Colonic mucosa (tissue), 4 donors: ENCODE data around the gene FREY1. TPM values are rescaled to one million over a fixed set of nuclear protein-coding genes. Genes with fewer than 3 reads are reported as not detected.

ENCODE experiments used
- DNase-seq: peaks from one replicate; pipeline ENCODE4 v3.0.0-alpha.2; 2020
- H3K27ac ChIP-seq: fragments of 200-600 bp; one replicate; pipeline ENCODE4 v1.8.0; 2021
- H3K27me3 ChIP-seq: fragments of 200-600 bp; one replicate; pipeline ENCODE4 v1.8.0; 2021
- H3K36me3 ChIP-seq: fragments of 200-600 bp; one replicate; pipeline ENCODE4 v1.8.0; 2021
- H3K4me1 ChIP-seq: fragments of 200-600 bp; one replicate; pipeline ENCODE4 v1.8.0; 2021; ENCODE audit warnings: mild to moderate bottlenecking
- H3K4me3 ChIP-seq: fragments of 200-600 bp; one replicate; pipeline ENCODE4 v1.8.0; 2021
- H3K9ac ChIP-seq, 2 donors: one replicate each; pipeline ENCODE4 v1.7.0; 2013; ENCODE audit warnings: control low read depth in 2 of 2, low read depth in 2 of 2, low read length in 2 of 2
- H3K9me3 ChIP-seq: fragments of 200-600 bp; one replicate; pipeline ENCODE4 v1.8.0; 2021
- CTCF ChIP-seq: fragments of 200-600 bp; IDR thresholded peaks from one replicate; pipeline ENCODE4 v1.8.0; 2022; ENCODE audit warnings: antibody characterized with exemption, mild to moderate bottlenecking
- intact Hi-C: fragments of 100-400 bp; cut with DNase I; formaldehyde crosslinking; loops from one replicate; pipeline ENCODE4 v1.14.1; 2022
- total RNA-seq, 2 donors: library from RNA; stranded (reverse); fragmentation: NEBNext Ultra II Directional in 1 of 2; extraction: Animal tissue kit (Norgen Biotek cat#: 25700) in 1 of 2; gene quantifications; one replicate each; pipeline ENCODE4 v1.2.1, GENCODE V29; 2021
- donor health status: healthy.
- donor health status: DM: no; HTN: no; CAD: no.
- donor health status: DM: no; HTN: no; CAD: no.

The FREY1 gene
- 1 to 10 TPM in 1 of 2 donors, not detected in 1; 1.1 TPM for total RNA-seq

- no peaks in the 10 kb centered on the region for H3K36me3 ChIP-seq
- no peak within 1 kb of the TSS for H3K27ac ChIP-seq
- TF ChIP-seq CTCF = no peak
- H3K9me3 ChIP-seq = no peaks in the 10 kb centered on the region
- H3K27me3 ChIP-seq = no peaks in the 10 kb centered on the region
- no peak within 1 kb of the TSS for H3K4me3 ChIP-seq
- no peak within 1 kb of the TSS for H3K9ac ChIP-seq
- no peak for DNase-seq
- H3K4me1 ChIP-seq = no peaks in the 10 kb centered on the region
- intact Hi-C loops = no loop called here
These were observed at the start of gene FREY1 for GRCh38 chr11:45906965-45907611. TSS of gene FREY1 (minus strand) at chr11:45907271. CDS start at chr11:45907245, 26 bp downstream.

- no peaks in the 10 kb centered on the region for H3K27me3 ChIP-seq
- intact Hi-C loops = no loop called here
- no peaks in the 10 kb centered on the region for H3K4me1 ChIP-seq
- no peak overlapping the region for H3K4me3 ChIP-seq
- no peaks in the 10 kb centered on the region for H3K36me3 ChIP-seq
- H3K27ac ChIP-seq = no peak overlapping the region
- H3K9me3 ChIP-seq = no peaks in the 10 kb centered on the region
- H3K9ac ChIP-seq = no peak overlapping the region
- no peak for DNase-seq
- no peak for TF ChIP-seq CTCF
These were observed 42.9 kb upstream of the FREY1 start for GRCh38 chr11:45949992-45950407.

GRCh38 chr11:45948356-45948755, 41.3 kb upstream of the FREY1 start:
- DNase-seq = no peak
- Histone ChIP-seq H3K4me3 (no peak overlapping the region), H3K4me1 (no peaks in the 10 kb centered on the region), H3K27me3 (no peaks in the 10 kb centered on the region), H3K9me3 (no peaks in the 10 kb centered on the region), H3K9ac (no peak overlapping the region), H3K27ac (no peak overlapping the region), H3K36me3 (no peaks in the 10 kb centered on the region)
- no peak for TF ChIP-seq CTCF
- intact Hi-C loops = no loop called here

- no peak for TF ChIP-seq CTCF
- Histone ChIP-seq H3K4me1 (no peaks in the 10 kb centered on the region), H3K27me3 (no peaks in the 10 kb centered on the region), H3K9ac (no peak overlapping the region), H3K27ac (no peak overlapping the region), H3K36me3 (no peaks in the 10 kb centered on the region), H3K9me3 (no peaks in the 10 kb centered on the region), H3K4me3 (no peak overlapping the region)
- intact Hi-C loops = no loop called here
- DNase-seq = no peak
These were observed 40.8 kb upstream of the FREY1 start for GRCh38 chr11:45947885-45948284.

- no peak overlapping the region for H3K9ac ChIP-seq
- H3K4me3 ChIP-seq = no peak overlapping the region
- H3K36me3 ChIP-seq = no peaks in the 10 kb centered on the region
These were observed 38.4 kb upstream of the FREY1 start for GRCh38 chr11:45945397-45945999.

More at GRCh38 chr11:45945397-45945999, 38.4 kb upstream of the FREY1 start:
- Histone ChIP-seq H3K27me3 (no peaks in the 10 kb centered on the region), H3K27ac (no peak overlapping the region), H3K4me1 (no peaks in the 10 kb centered on the region), H3K9me3 (no peaks in the 10 kb centered on the region)
- intact Hi-C loops = no loop called here
- TF ChIP-seq CTCF = no peak
- DNase-seq = no peak
